CD4-positive, alpha-beta T cell treated with Interleukin-6 for 4 hours (primary cell): ENCODE results near the gene TICAM1.
"Not testable (repeated sequence)": the region's sequence is repeated elsewhere in the genome, so short reads cannot be mapped to it uniquely, and the experiment has no call there.

ENCODE experiments used
- DNase-seq: peaks from one replicate; pipeline ENCODE4 v3.0.0-alpha.2; 2020; ENCODE audit warnings: mixed read lengths

The TICAM1 gene

GRCh38 chr19:4803736-4804695 lies 27.5 kb downstream of the TICAM1 start:
- DNase-seq = peak; percentile 75

- no peak for DNase-seq
These were observed 28.8 kb downstream of the TICAM1 start for GRCh38 chr19:4802711-4803110.

GRCh38 chr19:4801085-4801619 lies 30.4 kb downstream of the TICAM1 start:
- DNase-seq = no peak

- no peak for DNase-seq
These were observed 30.9 kb downstream of the TICAM1 start for GRCh38 chr19:4800591-4801081.

- no peak for DNase-seq
These were observed 36.1 kb downstream of the TICAM1 start for GRCh38 chr19:4795400-4795799.

GRCh38 chr19:4794971-4795370 lies 36.5 kb downstream of the TICAM1 start:
- no peak for DNase-seq

- not testable (repeated sequence) for DNase-seq
These were observed 38.2 kb downstream of the TICAM1 start for GRCh38 chr19:4793278-4793677.

- DNase-seq = not testable (repeated sequence)
These were observed 38.7 kb downstream of the TICAM1 start for GRCh38 chr19:4792866-4793195.

GRCh38 chr19:4792019-4792865 lies 39.3 kb downstream of the TICAM1 start:
- not testable (repeated sequence) for DNase-seq

- peak; percentile 98 for DNase-seq
These were observed 40.1 kb downstream of the TICAM1 start, which contains the start of gene FEM1A for GRCh38 chr19:4791183-4792018. Gene FEM1A, plus strand, starts transcription at chr19:4791734. Its CDS starts 121 bp downstream, at chr19:4791855.

GRCh38 chr19:4786412-4787016 lies 45.0 kb downstream of the TICAM1 start:
- DNase-seq = not testable (repeated sequence)

- DNase-seq = no peak
These were observed 49.7 kb downstream of the TICAM1 start for GRCh38 chr19:4781801-4782200.

- no peak for DNase-seq
These were observed 50.7 kb downstream of the TICAM1 start for GRCh38 chr19:4780860-4781259.

GRCh38 chr19:4778124-4778523 lies 53.4 kb downstream of the TICAM1 start:
- DNase-seq = not testable (repeated sequence)

GRCh38 chr19:4776436-4777211 lies 54.9 kb downstream of the TICAM1 start:
- DNase-seq = no peak

GRCh38 chr19:4775627-4776152 lies 55.8 kb downstream of the TICAM1 start:
- DNase-seq = no peak

GRCh38 chr19:4774136-4774535 lies 57.4 kb downstream of the TICAM1 start:
- DNase-seq = no peak

- DNase-seq = no peak
These were observed 58.4 kb downstream of the TICAM1 start for GRCh38 chr19:4773047-4773640.

- no peak for DNase-seq
These were observed 58.9 kb downstream of the TICAM1 start for GRCh38 chr19:4772566-4772965.
